Activated T-helper 1 cell treated with anti-CD3 and anti-CD28 coated beads, Interleukin-2, amount 50 U/mL, for 16 hours (primary cell): Measurements from ENCODE around the gene SLC39A7.
"Not testable (repeated sequence)": the region's sequence is repeated elsewhere in the genome, so short reads cannot be mapped to it uniquely, and the experiment has no call there.

Source experiments
- DNase-seq, 2 donors: peaks; one replicate each; pipeline ENCODE4 v3.0.0-alpha.2; 2020; ENCODE audit warnings: low read depth in 1 of 2, low spot score in 1 of 2

The SLC39A7 gene

DNA sequence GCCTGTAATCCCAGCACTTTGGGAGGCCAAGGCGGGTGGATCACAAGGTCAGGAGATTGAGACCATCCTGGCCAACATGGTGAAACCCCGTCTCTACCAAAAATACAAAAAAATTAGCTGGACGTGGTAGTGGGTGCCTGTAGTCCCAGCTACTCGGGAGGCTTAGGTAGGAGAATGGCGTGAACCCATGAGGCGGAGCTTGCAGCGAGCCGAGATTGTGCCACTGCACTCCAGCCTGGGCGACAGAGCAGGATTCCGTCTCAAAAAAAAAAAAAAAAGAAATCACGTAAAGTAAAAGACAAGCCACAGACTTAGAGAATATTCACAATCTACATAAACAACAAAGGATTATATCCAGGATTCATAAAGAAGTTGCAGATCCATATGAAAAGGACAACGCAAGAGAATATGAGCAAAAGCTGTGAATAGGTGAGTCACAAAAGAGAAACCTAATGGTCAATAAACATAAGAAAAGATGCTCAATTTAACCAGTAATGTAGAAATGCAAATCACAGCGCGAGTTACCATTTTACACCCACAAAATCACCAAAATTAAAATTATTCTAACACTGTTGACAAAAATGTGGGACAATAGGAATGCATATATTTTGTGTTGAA lies 25.9 kb downstream of the SLC39A7 start:
- DNase-seq, result not testable (repeated sequence)

DNA sequence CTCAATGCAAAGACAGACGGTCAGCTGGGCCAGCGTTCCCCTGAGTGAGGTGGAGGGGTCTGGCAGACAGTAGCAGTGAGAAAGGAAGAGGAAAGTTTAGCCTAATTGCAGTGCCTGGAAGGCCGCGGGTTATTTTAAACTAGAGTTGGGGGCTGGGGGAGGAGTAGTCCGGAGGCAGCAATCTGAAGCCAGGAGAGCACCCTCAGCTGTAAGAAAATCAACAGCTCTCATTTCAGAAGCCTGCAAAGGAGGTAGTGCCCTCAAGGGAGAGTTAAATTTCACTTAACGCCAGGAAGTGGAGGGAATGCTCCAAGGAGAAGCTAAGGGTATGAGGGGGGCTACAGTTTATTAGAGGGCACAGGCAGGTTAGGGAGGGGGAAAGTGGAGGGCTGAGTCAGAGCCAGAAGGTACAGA lies 34.6 kb downstream of the SLC39A7 start:
- DNase-seq, result no peak

DNA sequence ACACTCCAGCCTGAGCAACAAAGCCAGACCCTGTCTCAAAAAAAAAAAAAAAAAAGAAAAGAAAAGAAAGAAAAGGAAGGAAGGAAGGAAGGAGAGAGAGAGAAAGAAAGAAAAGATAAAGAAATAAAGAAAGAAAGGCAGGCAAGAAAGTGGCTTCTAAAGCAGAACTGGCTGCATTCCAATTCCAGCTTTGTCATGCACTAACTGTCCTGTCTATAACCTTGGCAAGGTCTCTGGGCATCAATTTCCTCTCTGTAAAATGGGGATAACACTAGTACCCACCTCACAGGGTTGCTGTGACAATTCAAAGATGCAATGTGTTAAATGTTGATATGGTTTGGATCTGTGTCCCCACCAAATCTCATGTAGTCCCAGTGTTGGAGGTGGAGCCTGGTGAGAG lies 35.7 kb downstream of the SLC39A7 start:
- no peak for DNase-seq

DNA sequence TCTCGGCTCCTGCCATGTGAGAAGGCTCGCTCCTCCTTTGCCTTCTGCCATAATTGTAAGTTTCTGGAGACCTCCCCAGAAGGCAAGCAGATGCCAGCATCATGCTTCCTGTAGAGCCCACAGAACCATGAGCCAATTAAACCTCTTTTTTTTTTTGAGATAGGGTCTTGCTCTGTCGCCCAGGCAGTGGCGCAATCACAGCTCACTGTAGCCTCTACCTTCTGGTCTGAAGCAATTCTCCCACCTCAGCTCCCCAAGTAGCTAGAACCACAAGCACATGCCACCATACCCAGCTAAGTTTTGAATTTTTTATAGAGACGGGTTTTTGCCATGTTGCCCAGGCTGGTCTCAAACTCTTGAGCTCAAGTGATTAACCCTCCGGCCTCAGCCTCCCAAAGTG lies 36.2 kb downstream of the SLC39A7 start:
- no peak for DNase-seq

DNA sequence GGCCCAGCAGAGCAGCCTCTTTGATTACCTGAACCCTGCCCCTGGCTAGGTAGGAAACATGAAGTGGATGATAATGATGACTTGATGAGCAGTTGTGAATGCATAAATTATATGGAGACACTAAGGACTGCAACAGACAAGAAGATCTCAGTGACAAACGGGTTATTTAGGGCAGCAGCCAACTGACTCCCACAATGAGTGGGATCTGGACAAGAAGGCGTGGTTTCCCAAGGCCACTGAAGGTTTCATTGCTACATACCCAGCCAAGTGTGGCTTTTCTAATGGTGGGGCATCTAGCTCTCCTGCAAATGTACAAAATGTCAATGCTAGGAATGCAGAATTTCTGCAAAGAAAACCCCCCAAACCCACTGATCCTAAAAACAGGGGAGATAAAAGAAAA lies 37.1 kb downstream of the SLC39A7 start:
- DNase-seq, result no peak

DNA sequence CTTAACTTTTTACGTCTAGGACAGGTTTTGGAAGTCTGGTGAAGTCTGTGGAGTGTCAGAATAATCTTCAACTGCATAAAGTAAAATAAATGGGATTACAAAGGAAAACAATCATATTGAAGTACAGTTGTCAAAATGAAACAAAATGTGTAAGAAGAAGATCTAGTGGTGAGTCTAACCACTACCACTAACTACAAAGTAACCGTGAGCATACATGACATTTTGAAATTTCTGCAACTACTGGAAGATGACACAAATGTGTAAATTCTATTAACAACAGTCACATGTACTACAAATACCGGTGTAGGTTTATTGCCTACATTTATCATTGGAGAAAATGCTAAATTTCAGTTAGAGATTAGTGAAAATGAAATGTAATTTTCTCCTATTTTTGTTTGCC lies 41.3 kb downstream of the SLC39A7 start:
- DNase-seq, result no peak

DNA sequence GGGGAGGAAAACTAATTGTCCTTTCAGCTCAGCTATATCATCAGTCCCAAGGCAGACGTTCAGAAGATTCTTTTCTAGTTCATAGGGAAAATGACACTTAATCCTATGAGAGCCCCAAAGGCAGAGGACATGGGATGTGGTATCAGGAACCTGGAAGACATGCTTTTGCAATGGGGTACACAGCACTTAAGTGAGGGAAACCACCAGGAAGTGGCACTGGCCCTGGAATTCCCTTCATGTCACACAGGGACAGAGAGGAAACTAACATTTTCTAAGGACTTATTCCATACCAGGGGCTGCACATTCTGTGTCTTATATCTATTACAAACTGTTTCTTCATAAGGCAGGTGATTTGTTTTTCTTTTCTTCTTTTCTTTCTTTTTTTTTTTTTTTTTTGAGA lies 42.8 kb downstream of the SLC39A7 start:
- DNase-seq, result no peak

DNA sequence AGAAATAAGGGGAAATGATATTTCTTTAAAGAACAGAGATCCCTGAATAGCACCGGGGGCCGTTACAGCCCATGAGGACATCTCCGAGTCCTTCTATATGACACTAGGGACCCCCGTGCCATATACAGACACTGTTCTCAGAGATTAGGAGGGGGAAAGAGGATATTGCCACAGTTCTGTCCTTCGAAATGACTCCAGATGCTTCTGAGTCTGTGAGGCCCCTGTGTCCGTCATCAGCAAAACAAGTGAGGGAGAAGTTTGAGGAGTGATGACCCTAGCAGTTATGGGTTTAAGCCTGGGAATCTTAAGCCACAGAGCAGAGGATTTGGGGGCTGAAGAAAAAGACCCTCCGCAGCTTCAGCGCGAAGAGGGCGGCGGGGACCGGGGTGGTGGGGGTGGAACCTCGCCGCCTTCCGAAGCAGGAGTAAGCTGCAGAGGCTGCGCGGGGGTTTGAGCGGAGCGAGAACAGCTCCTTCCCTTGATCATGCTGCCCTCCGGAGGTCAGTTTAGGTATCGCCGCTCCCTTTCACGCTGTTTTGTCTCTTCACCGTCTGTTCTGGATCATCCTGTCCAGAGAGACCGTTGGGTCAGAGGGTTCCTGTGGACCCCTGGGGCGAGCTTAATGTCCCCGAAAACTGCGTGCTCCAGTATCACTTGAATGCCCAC lies 47.4 kb downstream of the SLC39A7 start:
- DNase-seq, result peak; percentile 80 to 86

DNA sequence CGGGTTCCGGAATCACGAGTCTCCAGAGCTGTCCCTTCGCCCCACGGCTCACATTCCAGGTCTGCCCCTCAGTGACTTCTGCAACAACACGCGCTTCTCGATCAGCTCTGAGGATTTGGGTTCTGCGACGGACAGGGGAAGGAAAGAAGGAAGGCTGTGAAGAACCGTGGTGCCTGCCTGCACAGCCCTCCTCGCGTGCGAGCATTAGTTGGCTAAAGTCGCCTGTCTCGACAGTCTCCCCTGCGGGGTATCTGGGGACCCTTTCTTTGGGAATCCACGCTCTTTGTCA lies 47.9 kb downstream of the SLC39A7 start:
- DNase-seq, result no peak

DNA sequence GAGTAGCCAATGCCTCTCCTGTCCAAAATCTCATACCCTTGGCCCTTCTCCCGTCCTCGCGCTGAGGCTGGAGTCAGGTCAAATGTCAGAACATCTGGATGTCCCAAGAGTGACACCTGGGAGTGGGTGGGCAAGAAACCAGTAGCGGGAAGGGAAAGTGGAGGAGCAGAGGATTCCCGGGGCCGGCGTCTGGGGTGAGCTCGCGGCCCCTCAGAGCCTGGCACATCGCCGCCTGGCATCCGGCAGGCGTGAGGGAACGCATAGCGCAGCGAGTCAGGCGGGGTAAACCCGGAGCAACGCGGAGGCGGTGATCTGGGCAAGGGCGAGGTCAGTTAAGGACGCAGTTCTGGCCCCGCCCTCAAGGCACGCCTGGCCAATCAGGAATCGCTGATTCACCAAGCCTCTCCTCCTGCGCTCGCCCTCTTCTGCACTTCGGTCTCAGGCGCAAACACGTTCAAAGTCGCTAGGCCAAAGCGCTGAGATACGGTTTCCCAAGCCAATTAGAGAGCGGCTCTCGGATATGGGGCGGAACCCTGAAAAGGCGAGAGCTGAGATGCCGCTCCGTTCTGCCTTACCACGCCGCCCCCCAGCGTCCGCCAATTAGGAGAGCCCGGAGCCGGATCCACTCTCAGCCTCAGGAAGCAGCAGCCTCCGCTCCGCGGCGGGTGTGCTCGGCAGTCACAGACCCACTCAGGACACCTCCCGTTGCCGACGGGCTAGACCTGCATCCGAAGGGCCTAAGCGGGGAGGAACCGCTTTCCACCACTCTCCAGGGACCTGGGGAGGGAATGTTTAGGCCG lies 48.5 kb downstream of the SLC39A7 start:
- peak; percentile 88 to 89 for DNase-seq

DNA sequence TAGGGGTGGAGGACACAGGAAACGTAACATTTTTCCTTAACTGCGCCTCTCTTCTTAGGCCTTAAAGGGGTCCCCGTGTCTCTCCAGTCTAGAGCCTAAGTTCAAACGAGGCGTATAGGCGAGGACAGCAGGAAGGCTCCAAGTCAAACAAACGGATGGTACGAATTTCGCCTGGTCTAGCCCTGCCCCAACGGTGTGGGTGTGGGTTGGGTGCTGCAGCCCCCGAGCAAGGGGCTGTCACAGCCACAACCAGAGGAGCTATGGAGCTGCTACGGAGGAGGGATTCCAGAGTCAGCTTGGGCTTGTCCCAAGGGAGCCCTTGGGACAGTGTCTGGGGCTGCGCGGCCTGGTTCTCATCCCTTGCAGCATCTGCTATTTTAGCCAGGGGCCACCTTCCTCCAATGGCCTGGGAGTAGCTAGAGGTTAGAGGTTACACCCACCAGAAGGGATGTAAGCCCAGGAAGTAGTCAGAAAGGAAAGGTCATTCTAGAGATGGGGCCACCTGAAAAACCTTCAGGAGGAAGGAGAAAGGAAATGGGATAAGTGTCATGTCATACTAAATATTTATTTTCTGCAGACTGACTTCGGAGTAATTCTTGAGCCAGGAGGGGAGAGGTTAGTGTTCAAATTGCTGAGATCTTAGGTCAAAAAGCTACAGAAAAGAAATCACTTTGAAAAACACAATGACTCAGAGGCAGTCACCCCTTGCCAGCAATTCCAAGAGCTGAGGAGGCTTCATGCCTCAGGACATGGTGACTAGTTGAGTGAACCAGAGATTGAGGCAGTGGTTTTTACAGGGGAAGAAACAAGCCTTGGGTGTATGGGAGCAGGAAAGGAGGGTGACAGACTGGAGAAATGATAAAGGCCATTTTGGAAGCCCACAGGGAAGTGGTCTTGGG lies 49.3 kb downstream of the SLC39A7 start:
- DNase-seq, result no peak

DNA sequence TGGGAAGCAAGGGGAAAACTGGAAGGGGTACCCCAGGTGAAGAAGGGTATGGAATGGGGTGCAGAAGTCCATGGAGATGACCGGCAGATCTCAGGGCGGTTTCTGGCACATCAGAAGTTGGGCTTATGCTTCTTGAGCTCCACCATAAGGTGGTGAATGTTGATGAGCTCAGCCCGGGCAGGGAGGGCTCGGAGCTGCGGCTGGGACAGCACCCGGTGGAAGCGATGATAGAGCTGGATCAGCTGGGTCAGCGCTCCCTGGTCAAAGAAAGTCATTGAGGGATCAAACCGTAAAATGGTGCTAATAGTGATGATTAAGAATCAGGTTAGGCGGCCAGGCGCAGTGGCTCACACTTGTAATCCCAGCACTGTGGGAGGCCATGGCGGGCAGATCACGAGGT lies 50.1 kb downstream of the SLC39A7 start:
- no peak for DNase-seq

DNA sequence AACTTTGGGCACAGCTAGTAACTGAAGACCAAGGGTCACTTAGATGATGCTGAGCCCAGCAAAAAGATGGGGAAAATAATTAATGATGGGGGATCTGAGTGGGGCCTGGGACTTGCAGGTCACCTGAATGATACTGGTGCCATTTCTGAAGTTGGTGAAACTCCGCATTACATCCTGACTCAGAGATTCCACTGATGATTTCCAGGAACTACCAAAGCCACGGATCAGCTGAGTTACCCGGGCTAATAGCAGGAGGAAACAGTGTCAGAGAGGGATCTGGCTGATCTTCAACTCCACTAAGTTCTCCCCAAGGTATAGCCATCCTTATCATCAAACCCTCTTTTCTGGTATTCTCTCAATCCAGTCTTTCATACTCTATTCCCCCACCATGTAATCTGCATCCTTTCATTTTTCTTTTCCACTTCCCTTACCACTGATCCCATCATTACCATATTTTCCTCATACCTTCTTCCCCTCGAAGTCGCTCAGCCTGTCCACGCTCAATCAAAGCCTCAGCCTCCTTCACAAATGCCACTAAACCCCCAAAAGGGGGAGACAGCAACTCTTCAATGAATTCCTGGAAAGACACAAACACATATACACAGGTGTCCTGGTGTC lies 50.8 kb downstream of the SLC39A7 start:
- no peak for DNase-seq

DNA sequence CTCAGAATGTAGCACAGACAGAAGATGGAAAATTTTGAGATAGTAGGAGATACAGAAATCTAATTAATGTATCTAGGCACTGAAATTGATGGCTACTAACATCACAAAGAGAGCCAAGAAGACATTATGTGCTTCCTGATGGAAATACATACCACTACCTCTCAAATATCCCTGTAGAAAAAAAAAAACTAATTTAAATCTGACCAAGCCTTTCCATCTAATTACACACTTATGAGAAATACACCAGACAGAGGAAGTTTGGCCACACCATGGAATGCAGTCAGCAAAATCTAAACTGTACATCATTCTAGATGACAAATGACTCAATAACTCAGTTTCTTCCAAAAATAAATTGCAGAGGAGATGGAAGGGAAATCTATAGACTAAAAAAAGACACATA lies 52.1 kb downstream of the SLC39A7 start:
- no peak for DNase-seq
